Embryonic facial prominence (tissue), 1 donor: ENCODE data around the gene LMAN2L.
"Not testable (repeated sequence)": the region's sequence is repeated elsewhere in the genome, so short reads cannot be mapped to it uniquely, and the experiment has no call there.

ENCODE experiments used
- DNase-seq: peaks from one replicate; pipeline ENCODE4 v3.0.0-alpha.2; 2016; ENCODE audit errors: extremely low spot score

The LMAN2L gene

GRCh38 chr2:96687711-96688640 lies 51.9 kb downstream of the LMAN2L start:
- DNase-seq, result no peak

- no peak for DNase-seq
Observed at GRCh38 chr2:96687266-96687665, 52.6 kb downstream of the LMAN2L start.

GRCh38 chr2:96685577-96686459 lies 54.0 kb downstream of the LMAN2L start:
- DNase-seq, result no peak

- DNase-seq, result no peak
Observed at GRCh38 chr2:96684883-96685576, 54.8 kb downstream of the LMAN2L start.

GRCh38 chr2:96683972-96684820 lies 55.7 kb downstream of the LMAN2L start:
- DNase-seq, result no peak

- no peak for DNase-seq
Observed at GRCh38 chr2:96683307-96683706, 56.6 kb downstream of the LMAN2L start.

- DNase-seq, result no peak
Observed at GRCh38 chr2:96681540-96681939, 58.3 kb downstream of the LMAN2L start.

- no peak for DNase-seq
Observed at GRCh38 chr2:96680561-96681141, 59.2 kb downstream of the LMAN2L start.

GRCh38 chr2:96679848-96680247 lies 60.0 kb downstream of the LMAN2L start:
- DNase-seq, result no peak

GRCh38 chr2:96669539-96670215 lies 70.2 kb downstream of the LMAN2L start:
- DNase-seq, result no peak

- no peak for DNase-seq
Observed at GRCh38 chr2:96668771-96669170, 71.1 kb downstream of the LMAN2L start.

- not testable (repeated sequence) for DNase-seq
Observed at GRCh38 chr2:96665717-96666116, 74.1 kb downstream of the LMAN2L start.

- no peak for DNase-seq
Observed at GRCh38 chr2:96665083-96665569, 74.7 kb downstream of the LMAN2L start.

GRCh38 chr2:96664366-96664925 lies 75.4 kb downstream of the LMAN2L start:
- no peak for DNase-seq

- DNase-seq, result no peak
Observed at GRCh38 chr2:96663829-96664228, 76.0 kb downstream of the LMAN2L start.

- no peak for DNase-seq
Observed at GRCh38 chr2:96663177-96663576, 76.7 kb downstream of the LMAN2L start.

- DNase-seq, result no peak
Observed at GRCh38 chr2:96662360-96662759, 77.5 kb downstream of the LMAN2L start.

GRCh38 chr2:96661324-96661723 lies 78.5 kb downstream of the LMAN2L start:
- no peak for DNase-seq

GRCh38 chr2:96656540-96656939 lies 83.3 kb downstream of the LMAN2L start:
- DNase-seq, result no peak
